Gastrocnemius medialis (tissue), 4 donors: ENCODE results near the gene PRDM15.

ENCODE experiments used
- POLR2A ChIP-seq, 2 donors: fragments of 450-650 bp; IDR thresholded peaks; one replicate each; pipeline ENCODE4 v1.6.1; 2017; ENCODE audit warnings: antibody characterized with exemption in 2 of 2, mild to moderate bottlenecking in 2 of 2, moderate library complexity in 2 of 2
- TF ChIP-seq, protein P1 (sequence below), 5 experiments: fragments of 450-650 bp in 3 of 5; fragments of 200-600 bp in 2 of 5; sonication (generic) in 2 of 5; IDR thresholded peaks in 4 of 5; conservative IDR thresholded peaks in 1 of 5; 1 replicate in 4 of 5; 2 replicates in 1 of 5; pipeline ENCODE4 v1.5.1; 2016 to 2019; ENCODE audit warnings: antibody characterized with exemption in 5 of 5, mild to moderate bottlenecking in 3 of 5, moderate library complexity in 3 of 5

DNA sequence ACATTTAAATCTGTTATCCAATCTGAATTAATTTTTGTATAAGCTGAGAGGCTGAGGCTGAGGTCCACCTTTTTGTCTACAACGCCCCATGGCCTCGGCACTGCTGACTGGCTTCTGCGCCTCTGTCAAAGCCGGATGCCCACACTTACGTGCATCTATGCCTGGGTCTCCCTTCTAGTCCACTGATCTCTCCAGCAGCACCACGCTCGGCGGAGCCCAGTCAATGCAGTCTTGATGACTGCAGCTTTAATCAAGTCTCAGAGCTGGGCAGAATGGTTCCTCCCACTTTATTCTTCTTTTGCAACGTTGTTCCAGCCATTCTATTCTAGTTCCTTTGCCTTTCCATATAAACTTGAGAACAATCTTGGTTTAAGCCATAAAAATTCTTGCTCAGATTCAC, 9.4 kb downstream of the PRDM15 start:
- TF ChIP-seq, protein P1, sequence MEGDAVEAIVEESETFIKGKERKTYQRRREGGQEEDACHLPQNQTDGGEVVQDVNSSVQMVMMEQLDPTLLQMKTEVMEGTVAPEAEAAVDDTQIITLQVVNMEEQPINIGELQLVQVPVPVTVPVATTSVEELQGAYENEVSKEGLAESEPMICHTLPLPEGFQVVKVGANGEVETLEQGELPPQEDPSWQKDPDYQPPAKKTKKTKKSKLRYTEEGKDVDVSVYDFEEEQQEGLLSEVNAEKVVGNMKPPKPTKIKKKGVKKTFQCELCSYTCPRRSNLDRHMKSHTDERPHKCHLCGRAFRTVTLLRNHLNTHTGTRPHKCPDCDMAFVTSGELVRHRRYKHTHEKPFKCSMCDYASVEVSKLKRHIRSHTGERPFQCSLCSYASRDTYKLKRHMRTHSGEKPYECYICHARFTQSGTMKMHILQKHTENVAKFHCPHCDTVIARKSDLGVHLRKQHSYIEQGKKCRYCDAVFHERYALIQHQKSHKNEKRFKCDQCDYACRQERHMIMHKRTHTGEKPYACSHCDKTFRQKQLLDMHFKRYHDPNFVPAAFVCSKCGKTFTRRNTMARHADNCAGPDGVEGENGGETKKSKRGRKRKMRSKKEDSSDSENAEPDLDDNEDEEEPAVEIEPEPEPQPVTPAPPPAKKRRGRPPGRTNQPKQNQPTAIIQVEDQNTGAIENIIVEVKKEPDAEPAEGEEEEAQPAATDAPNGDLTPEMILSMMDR (IDR thresholded peaks at IDR 0.05 in 4 of 5, conservative IDR thresholded peaks at IDR 0.05 in 1 of 5): no peak
- TF ChIP-seq POLR2A (IDR thresholded peaks at IDR 0.05): no peak
